ENCODE data around the gene MRPL44.

- no peak for TF ChIP-seq CTCF (IDR thresholded peaks at IDR 0.05)
- TF ChIP-seq POLR2A (IDR thresholded peaks at IDR 0.05): no peak
- TF ChIP-seq EP300 (IDR thresholded peaks at IDR 0.05): no peak
- no peak for TF ChIP-seq POLR2AphosphoS5 (IDR thresholded peaks at IDR 0.05)
These were observed 27.6 kb upstream of the MRPL44 start for GRCh38 chr2:223929571-223930102.

All from stomach (tissue), 4 donors.